HEK293 (cell line): Measurements from ENCODE around the gene TIAM2.

Experiments
- CTCF ChIA-PET: fragments of 350-600 bp; formaldehyde crosslinking; extraction: SDS; loops from one replicate; lab custom pipeline; 2021; ENCODE audit warnings: antibody characterized with exemption; lab: Yijun Ruan, JAX
- POLR2A ChIA-PET: fragments of 300-600 bp; formaldehyde crosslinking; extraction: SDS; loops from one replicate; lab custom pipeline; 2020; ENCODE audit warnings: antibody characterized with exemption, inconsistent platforms; lab: Yijun Ruan, JAX
- H3K27ac ChIP-seq: fragments of 200-500 bp; sonication (Bioruptor generic); 2 replicates; pipeline ENCODE4 v1.5.1; 2014; ENCODE audit warnings: low read depth, low read length, control low read depth, inconsistent platforms; ENCODE audit errors: extremely low read depth
- H3K36me3 ChIP-seq, 2 experiments: fragments of 200-500 bp in 1 of 2; sonication (Bioruptor generic) in 1 of 2; 1 replicate in 1 of 2; 2 replicates in 1 of 2; pipeline ENCODE4 v1.5.1; 2014 to 2017; ENCODE audit warnings: inconsistent platforms in 2 of 2, low read length in 2 of 2; ENCODE audit not compliant: control insufficient read depth in 2 of 2, insufficient read depth in 1 of 2
- H3K4me1 ChIP-seq: fragments of 200-500 bp; sonication (Bioruptor generic); 2 replicates; pipeline ENCODE4 v1.5.1; 2014; ENCODE audit warnings: mild to moderate bottlenecking, low read length, inconsistent platforms; ENCODE audit not compliant: control insufficient read depth, insufficient read depth
- H3K4me3 ChIP-seq: 2 replicates; pipeline ENCODE4 v1.5.1; 2011; ENCODE audit warnings: low read depth, mild to moderate bottlenecking, control low read depth, low read length, moderate library complexity
- H3K9me3 ChIP-seq: fragments of 200-500 bp; sonication (Bioruptor generic); 2 replicates; pipeline ENCODE4 v1.5.1; 2014; ENCODE audit warnings: low read depth, low read length, inconsistent platforms; ENCODE audit not compliant: control insufficient read depth, insufficient read depth
- GFI1B ChIP-seq: fragments of 450-650 bp; formaldehyde crosslinking; IDR thresholded peaks from 2 replicates; pipeline ENCODE4 v1.5.1; 2016; ENCODE audit warnings: missing biosample characterization, missing genetic modification characterization
- IKZF3 ChIP-seq: fragments of 450-650 bp; IDR thresholded peaks from 2 replicates; pipeline ENCODE4 v1.5.0; 2018; ENCODE audit warnings: missing biosample characterization, mild to moderate bottlenecking, missing genetic modification characterization, moderate library complexity
- PRDM2 ChIP-seq: fragments of 450-650 bp; formaldehyde crosslinking; IDR thresholded peaks from 2 replicates; pipeline ENCODE4 v1.5.1; 2016; ENCODE audit warnings: missing biosample characterization, missing genetic modification characterization, borderline replicate concordance
- REPIN1 ChIP-seq: fragments of 450-650 bp; formaldehyde crosslinking; IDR thresholded peaks from 2 replicates; pipeline ENCODE4 v1.5.1; 2017; ENCODE audit warnings: missing biosample characterization, missing genetic modification characterization, low read depth
- ZBTB49 ChIP-seq: fragments of 450-650 bp; formaldehyde crosslinking; IDR thresholded peaks from 2 replicates; pipeline ENCODE4 v1.5.1; 2016; ENCODE audit warnings: missing biosample characterization, missing genetic modification characterization, low read depth
- ZEB2 ChIP-seq: fragments of 450-650 bp; formaldehyde crosslinking; IDR thresholded peaks from 2 replicates; pipeline ENCODE4 v1.5.1; 2016; ENCODE audit warnings: missing biosample characterization, missing genetic modification characterization
- ZFP3 ChIP-seq: fragments of 450-650 bp; formaldehyde crosslinking; IDR thresholded peaks from 2 replicates; pipeline ENCODE4 v1.5.1; 2016; ENCODE audit warnings: low read depth, missing biosample characterization, missing genetic modification characterization
- ZNF112 ChIP-seq: fragments of 450-650 bp; formaldehyde crosslinking; IDR thresholded peaks from 2 replicates; pipeline ENCODE4 v1.5.0; 2017; ENCODE audit warnings: missing biosample characterization, missing genetic modification characterization
- ZNF16 ChIP-seq: fragments of 450-650 bp; formaldehyde crosslinking; IDR thresholded peaks from 2 replicates; pipeline ENCODE4 v1.5.1; 2016; ENCODE audit warnings: low read depth, missing biosample characterization, missing genetic modification characterization
- ZNF19 ChIP-seq: fragments of 450-650 bp; formaldehyde crosslinking; IDR thresholded peaks from 2 replicates; pipeline ENCODE4; 2016; ENCODE audit warnings: missing biosample characterization, missing genetic modification characterization, low read depth
- ZNF214 ChIP-seq: fragments of 450-650 bp; formaldehyde crosslinking; IDR thresholded peaks from 2 replicates; pipeline ENCODE4 v1.5.1; 2017; ENCODE audit warnings: missing biosample characterization, mild to moderate bottlenecking, missing genetic modification characterization, borderline replicate concordance
- ZNF221 ChIP-seq: fragments of 450-650 bp; formaldehyde crosslinking; IDR thresholded peaks from 2 replicates; pipeline ENCODE4 v1.5.1; 2017; ENCODE audit warnings: missing biosample characterization, missing genetic modification characterization, borderline replicate concordance
- ZNF324 ChIP-seq: fragments of 450-650 bp; formaldehyde crosslinking; IDR thresholded peaks from 2 replicates; pipeline ENCODE4 v1.5.1; 2016; ENCODE audit warnings: missing biosample characterization, missing genetic modification characterization
- ZNF335 ChIP-seq: fragments of 450-650 bp; formaldehyde crosslinking; conservative IDR thresholded peaks from 2 replicates; pipeline ENCODE4 v1.5.1; 2016; ENCODE audit warnings: missing biosample characterization, missing genetic modification characterization
- ZNF341 ChIP-seq: fragments of 450-650 bp; formaldehyde crosslinking; IDR thresholded peaks from 2 replicates; pipeline ENCODE4; 2016; ENCODE audit warnings: low read depth, missing biosample characterization, missing genetic modification characterization
- ZNF404 ChIP-seq: fragments of 450-650 bp; formaldehyde crosslinking; IDR thresholded peaks from 2 replicates; pipeline ENCODE4 v1.5.1; 2017; ENCODE audit warnings: missing biosample characterization, missing genetic modification characterization
- ZNF416 ChIP-seq: fragments of 450-650 bp; formaldehyde crosslinking; IDR thresholded peaks from 2 replicates; pipeline ENCODE4 v1.5.1; 2016; ENCODE audit warnings: missing biosample characterization, missing genetic modification characterization
- ZNF433 ChIP-seq: fragments of 450-650 bp; formaldehyde crosslinking; IDR thresholded peaks from 2 replicates; pipeline ENCODE4 v1.5.1; 2016; ENCODE audit warnings: missing biosample characterization, missing genetic modification characterization, low read depth
- ZNF548 ChIP-seq: fragments of 450-650 bp; formaldehyde crosslinking; IDR thresholded peaks from 2 replicates; pipeline ENCODE4 v1.5.1; 2016; ENCODE audit warnings: missing biosample characterization, missing genetic modification characterization
- ZNF558 ChIP-seq: fragments of 450-650 bp; formaldehyde crosslinking; IDR thresholded peaks from 2 replicates; pipeline ENCODE4 v1.5.1; 2016; ENCODE audit warnings: missing biosample characterization, missing genetic modification characterization
- ZNF596 ChIP-seq: fragments of 450-650 bp; IDR thresholded peaks from 2 replicates; pipeline ENCODE4 v1.5.0; 2018; ENCODE audit warnings: missing biosample characterization, mild to moderate bottlenecking, missing genetic modification characterization, moderate library complexity
- ZNF626 ChIP-seq: fragments of 450-650 bp; sonication (Bioruptor Pico); formaldehyde crosslinking; IDR thresholded peaks from 2 replicates; pipeline ENCODE4 v1.5.1; 2018; ENCODE audit warnings: missing biosample characterization, missing genetic modification characterization, inconsistent platforms
- ZNF768 ChIP-seq: fragments of 450-650 bp; formaldehyde crosslinking; IDR thresholded peaks from 2 replicates; pipeline ENCODE4 v1.5.1; 2018; ENCODE audit warnings: missing biosample characterization, mild to moderate bottlenecking, missing genetic modification characterization
- ZSCAN16 ChIP-seq: fragments of 450-650 bp; formaldehyde crosslinking; IDR thresholded peaks from 2 replicates; pipeline ENCODE4 v1.5.1; 2016; ENCODE audit warnings: missing biosample characterization, missing genetic modification characterization

TIAM2 gene

GRCh38 chr6:155141002-155141401, 145.9 kb downstream of the TIAM2 start (continued):
- no peak for TF ChIP-seq ZNF433 (tag by site-specific recombination)

DNA sequence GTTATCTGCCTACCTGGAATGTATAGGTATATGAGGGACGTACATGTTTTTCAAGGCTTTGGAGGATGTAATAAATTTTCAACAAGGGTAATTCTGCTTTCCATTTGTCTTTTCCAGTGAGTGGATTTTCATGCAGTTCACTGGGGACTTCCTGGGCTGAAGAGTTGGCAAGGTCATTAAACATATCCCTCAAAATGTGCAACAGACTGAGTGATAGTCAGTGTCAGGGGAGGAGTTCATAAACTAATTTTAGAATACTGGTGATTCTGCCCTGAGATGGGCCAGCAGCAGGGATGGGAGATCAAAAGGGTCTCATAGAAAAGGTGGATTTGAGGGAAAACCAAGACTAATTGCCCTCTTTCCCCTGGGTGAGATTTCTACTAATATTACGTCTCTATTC, 146.4 kb downstream of the TIAM2 start:
- CTCF ChIA-PET: no interaction called here
- POLR2A ChIA-PET: no interaction called here
- Histone ChIP-seq H3K9me3 (no peaks in the 10 kb centered on the region), H3K4me1 (no peaks in the 10 kb centered on the region), H3K36me3 (peaks cover 0 to 5% of the 10 kb centered on the region in 2 experiments; a peak in 2 of 3 replicates), H3K4me3 (no peak overlapping the region), H3K27ac (no peak overlapping the region)
- TF ChIP-seq IKZF3 (tag by site-specific recombination) (no peak), ZNF596 (tag by site-specific recombination) (no peak), PRDM2 (no peak), ZNF558 (tag by site-specific recombination) (no peak), ZNF433 (tag by site-specific recombination) (no peak), ZNF221 (tag by site-specific recombination) (no peak), ZNF548 (tag by site-specific recombination) (no peak), REPIN1 (tag by site-specific recombination) (no peak), ZNF112 (tag by site-specific recombination) (no peak), ZNF341 (tag by site-specific recombination) (no peak), ZFP3 (tag by site-specific recombination) (no peak), ZNF416 (tag by site-specific recombination) (no peak), ZEB2 (no peak)

GRCh38 chr6:155142168-155143028, 147.3 kb downstream of the TIAM2 start:
- Histone ChIP-seq H3K9me3 (no peaks in the 10 kb centered on the region), H3K4me3 (no peak overlapping the region), H3K36me3 (peaks cover 0 to 5% of the 10 kb centered on the region in 2 experiments; a peak in 2 of 3 replicates), H3K4me1 (no peaks in the 10 kb centered on the region), H3K27ac (no peak overlapping the region)
- ChIA-PET POLR2A (no interaction called here), CTCF (no interaction called here)
- no peak for TF ChIP-seq ZBTB49 (tag by site-specific recombination)
- no peak for TF ChIP-seq ZNF335
- no peak for TF ChIP-seq ZEB2
- no peak for TF ChIP-seq ZNF324
- no peak for TF ChIP-seq ZNF16 (tag by site-specific recombination)
- no peak for TF ChIP-seq GFI1B (tag by site-specific recombination)
- no peak for TF ChIP-seq ZNF768 (tag by site-specific recombination)
- no peak for TF ChIP-seq ZNF626 (tag by site-specific recombination)
- no peak for TF ChIP-seq ZNF214 (tag by site-specific recombination)
- no peak for TF ChIP-seq ZNF19
- TF ChIP-seq ZNF404 (tag by site-specific recombination): no peak
- TF ChIP-seq ZSCAN16: no peak
